GM18511 (cell line): ENCODE data around the gene NR1H3.
A peak's percentile ranks its signal among the peaks of the same experiment; 100 is the strongest.
"Not testable (repeated sequence)": the region's sequence is repeated elsewhere in the genome, so short reads cannot be mapped to it uniquely, and the experiment has no call there.

Experiments
- ATAC-seq: cut with Tn5 transposase; IDR thresholded peaks from one replicate; pipeline ENCODE4 v1.9.1; 2021; ENCODE audit warnings: mild to moderate bottlenecking, moderate library complexity; ENCODE audit not compliant: unreplicated experiment

Gene NR1H3

DNA sequence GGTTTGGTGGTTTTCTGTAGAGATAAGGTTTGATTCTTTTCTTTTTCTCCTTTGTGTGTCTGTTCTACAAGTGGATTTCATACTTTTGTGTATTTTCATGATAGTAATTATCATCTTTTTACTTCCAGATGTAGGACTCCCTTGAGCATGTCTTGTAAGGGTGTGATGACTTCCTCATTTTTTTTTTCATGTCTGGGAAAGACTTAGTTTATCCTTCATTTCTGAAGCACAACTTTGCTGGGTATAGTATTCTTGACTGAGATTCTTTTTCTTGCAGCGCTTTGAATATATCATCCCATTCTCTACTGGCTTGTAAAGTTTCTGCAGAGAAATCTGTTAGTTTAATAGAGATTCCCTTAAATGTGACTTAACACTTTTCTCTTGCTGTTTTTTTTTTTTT, 45.1 kb downstream of the NR1H3 start:
- no peak for ATAC-seq

DNA sequence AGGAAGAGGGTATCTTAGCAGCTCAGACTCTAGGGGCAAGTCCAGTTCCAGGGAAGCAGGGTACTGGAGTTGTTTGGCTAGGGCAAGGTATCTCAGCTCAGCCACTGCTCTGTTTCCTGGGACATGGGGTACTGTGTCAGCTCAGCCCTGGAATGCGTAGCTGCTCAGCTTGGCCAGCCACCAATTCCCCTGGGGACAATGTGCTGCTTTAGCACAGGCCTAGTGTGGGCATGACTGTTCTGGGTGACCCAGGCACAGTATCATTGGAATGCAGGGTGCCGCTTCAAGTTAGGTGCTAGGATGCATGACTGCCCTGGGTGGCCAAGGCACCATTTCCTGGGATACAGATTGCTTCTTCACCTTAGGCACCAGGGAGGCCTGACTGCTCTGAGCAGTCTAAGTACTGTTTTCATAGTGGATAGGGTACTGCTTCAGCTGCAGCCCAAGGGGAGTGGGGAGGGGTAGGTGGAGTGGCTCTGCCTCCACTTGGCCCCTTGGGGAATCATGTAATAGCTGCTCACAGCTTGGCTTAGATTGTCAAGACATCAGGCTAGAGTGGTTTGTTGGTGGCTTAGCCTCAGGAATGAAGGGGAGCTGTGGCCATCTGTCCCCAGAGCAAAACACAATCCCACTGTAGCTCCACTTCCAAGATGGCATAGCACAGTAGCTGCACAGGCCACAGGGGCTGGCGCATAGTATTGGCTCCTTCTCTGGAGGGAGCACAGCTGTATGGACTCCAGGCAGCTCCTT, 48.1 kb downstream of the NR1H3 start:
- no peak for ATAC-seq

DNA sequence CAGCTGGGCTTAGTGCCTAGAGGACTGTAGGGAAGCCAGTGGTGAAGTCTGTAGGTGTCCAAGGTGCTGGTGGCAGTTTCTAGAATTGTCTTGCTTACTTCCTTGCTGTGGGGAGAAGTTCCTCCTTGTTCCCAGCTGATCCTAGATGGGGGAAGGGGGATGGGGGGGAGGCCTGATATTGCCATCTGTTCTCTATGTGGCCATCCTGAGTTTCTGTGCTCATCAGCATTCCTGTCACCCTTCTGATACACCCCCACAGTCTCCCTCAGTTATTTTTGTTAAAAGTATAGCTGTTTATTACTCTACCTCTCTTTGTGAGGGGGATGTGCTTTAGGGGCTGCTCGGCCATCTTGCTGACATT, 48.7 kb downstream of the NR1H3 start:
- no peak for ATAC-seq

DNA sequence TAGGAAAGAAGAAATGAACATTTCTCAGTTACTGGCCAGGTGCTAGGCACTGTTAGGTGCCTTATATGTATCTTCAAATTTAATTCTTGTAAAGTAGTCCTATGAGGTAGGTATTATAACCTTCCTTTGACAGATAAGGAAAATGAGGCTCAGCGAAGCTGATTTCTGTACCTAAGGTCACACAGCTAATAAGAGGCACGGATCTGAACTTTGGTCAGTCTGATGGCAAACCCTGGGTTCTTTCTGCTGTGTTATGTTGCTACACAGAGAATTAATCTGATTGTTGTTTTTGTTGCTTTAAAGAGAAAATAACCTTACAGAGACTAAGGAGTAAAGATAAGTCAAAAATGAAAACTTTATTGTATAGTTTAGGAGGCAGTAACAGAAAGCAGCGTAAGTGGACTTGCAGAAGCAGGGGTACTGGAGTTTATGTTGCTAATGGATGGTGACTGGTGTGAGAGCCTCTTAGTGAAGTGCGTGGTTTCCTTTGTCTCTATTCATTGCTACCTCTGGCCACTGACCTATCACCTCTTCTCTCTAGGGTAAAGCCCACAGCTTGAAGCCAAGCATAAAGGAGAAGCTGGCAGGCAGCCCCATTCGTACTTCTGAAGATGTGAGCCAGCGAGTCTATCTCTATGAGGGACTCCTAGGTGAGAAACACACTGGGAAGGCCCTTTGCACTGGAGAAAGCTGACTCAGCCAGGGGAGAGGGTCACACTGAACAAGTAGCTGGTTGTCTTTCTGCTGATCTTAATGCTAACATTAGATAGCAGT, 50.4 kb downstream of the NR1H3 start:
- no peak for ATAC-seq

DNA sequence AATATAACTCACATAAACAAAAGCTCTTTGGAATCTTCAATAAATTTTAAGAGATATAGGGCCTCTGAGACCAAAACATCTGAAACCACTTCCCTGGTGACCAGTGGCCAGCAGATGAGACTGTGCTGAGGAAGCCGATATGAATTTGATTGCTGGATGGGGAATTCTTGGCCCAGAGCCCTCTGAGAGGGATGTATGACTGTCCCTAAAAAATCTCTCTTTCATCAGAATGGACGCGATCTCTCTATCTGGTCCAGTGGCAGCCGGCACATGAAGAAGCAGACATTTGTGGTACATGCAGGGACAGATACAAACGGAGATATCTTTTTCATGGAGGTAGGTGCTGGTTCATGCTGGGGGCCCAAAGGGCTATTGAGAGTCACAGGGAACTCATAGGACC, 57.2 kb downstream of the NR1H3 start:
- no peak for ATAC-seq

DNA sequence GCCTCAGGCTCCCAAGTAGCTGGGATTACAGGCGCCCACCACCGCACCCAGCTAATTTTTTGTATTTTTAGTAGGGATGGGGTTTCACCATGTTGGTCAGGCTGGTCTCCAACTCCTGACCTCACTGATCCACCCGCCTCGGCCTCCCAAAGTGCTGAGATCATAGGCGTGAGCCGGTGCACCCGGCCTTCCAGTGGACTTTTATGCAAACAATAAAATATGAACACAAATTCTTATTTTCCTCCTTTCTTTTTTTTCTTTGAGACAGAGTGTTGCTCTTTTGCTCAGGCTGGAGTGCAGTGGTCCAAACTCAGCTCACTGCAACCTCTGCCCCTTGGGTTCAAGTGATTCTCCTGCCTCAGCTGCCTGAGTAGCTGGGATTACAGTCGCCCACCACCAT, 58.7 kb downstream of the NR1H3 start:
- ATAC-seq = not testable (repeated sequence)

DNA sequence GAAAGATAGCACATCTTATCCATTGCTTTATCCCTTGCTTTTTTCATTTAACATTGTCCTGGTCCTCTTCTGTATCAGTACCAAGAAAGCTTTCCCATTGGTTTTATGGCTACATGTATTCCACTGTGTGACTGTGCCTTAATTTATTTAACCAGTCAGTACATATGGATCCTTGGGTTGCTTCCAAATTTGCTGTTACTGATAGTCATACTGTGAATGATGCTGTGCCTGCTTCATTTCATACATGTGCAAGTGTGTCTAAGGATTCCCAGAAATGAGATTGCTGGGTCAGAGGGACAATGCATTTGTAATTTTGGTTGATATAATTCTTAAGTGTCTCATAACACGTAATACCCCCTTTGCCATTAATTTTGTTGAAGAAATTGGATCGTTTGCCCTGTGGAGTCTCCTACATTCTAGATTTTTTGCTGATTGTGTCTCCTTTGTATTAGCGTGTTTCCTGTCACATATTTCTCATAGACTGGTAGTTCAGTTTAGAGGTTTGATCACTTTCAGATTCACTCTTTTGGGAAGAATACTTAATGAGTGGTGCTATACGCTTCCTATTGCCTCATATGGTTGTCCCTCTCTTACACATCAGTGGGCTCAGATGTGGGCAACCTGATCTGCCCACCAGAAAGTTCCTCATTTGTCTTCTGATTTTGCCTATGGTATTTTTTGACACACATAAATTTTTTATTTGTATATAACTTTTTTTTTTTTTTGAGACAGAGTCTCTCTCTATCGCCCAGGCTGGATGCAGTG, 59.5 kb downstream of the NR1H3 start:
- peak; percentile 85 for ATAC-seq

DNA sequence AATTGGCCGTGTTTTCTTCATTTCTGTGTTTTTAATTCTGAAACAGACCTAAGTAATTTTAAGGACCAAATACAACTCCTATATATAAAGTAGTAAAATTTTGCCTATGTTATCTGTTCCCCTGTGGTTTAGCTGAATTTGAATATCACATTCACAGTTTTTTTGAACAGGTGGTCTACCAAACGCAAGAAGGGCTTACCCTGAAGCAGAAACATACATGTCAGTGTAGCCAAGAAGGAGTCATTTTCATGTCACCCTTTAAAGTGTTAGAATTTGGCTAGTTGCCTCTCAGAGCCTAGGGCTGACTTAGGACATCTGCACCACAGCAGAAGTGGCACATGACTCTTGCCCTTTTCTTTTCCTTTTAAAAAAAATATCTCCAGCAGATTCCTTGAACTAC, 60.4 kb downstream of the NR1H3 start:
- ATAC-seq = no peak
